GM21526 (cell line): Measurements from ENCODE around the gene MCRIP1.
"Not testable (repeated sequence)": the region's sequence is repeated elsewhere in the genome, so short reads cannot be mapped to it uniquely, and the experiment has no call there.

ENCODE experiments used
- ATAC-seq: cut with Tn5 transposase; IDR thresholded peaks from one replicate; pipeline ENCODE4 v1.9.1; 2021; ENCODE audit warnings: moderate library complexity; ENCODE audit not compliant: unreplicated experiment, low FRiP score

Gene MCRIP1

GRCh38 chr17:81842725-81843504 is 9.8 kb upstream of the MCRIP1 start:
- no peak for ATAC-seq

- ATAC-seq = no peak
These were observed 9.3 kb upstream of the MCRIP1 start for GRCh38 chr17:81842378-81842724.

- no peak for ATAC-seq
These were observed 8.8 kb upstream of the MCRIP1 start for GRCh38 chr17:81841866-81842265.

GRCh38 chr17:81840826-81841778 is 8.0 kb upstream of the MCRIP1 start:
- ATAC-seq = no peak

GRCh38 chr17:81840059-81840458 is 7.0 kb upstream of the MCRIP1 start:
- not testable (repeated sequence) for ATAC-seq

GRCh38 chr17:81839301-81839700 is 6.2 kb upstream of the MCRIP1 start:
- no peak for ATAC-seq

- no peak for ATAC-seq
These were observed 5.7 kb upstream of the MCRIP1 start for GRCh38 chr17:81838753-81839255.

GRCh38 chr17:81837641-81838040 is 4.5 kb upstream of the MCRIP1 start:
- ATAC-seq = no peak

GRCh38 chr17:81834831-81835267 is 1.8 kb upstream of the MCRIP1 start, which contains the start of gene PPP1R27:
TSS of gene PPP1R27 (minus strand) at chr17:81835050. CDS start at chr17:81834953, 97 bp downstream.
- ATAC-seq = no peak

- ATAC-seq = no peak
These were observed 1.1 kb upstream of the MCRIP1 start for GRCh38 chr17:81833921-81834830.

- ATAC-seq = peak; percentile 50
These were observed 407 bp downstream of the MCRIP1 start for GRCh38 chr17:81832608-81833159.

- no peak for ATAC-seq
These were observed 1.0 kb downstream of the MCRIP1 start for GRCh38 chr17:81831957-81832607.

GRCh38 chr17:81831563-81831956 is 1.5 kb downstream of the MCRIP1 start:
- no peak for ATAC-seq

- no peak for ATAC-seq
These were observed 3.2 kb downstream of the MCRIP1 start for GRCh38 chr17:81829858-81830257.

GRCh38 chr17:81828656-81829055 is 4.4 kb downstream of the MCRIP1 start:
- ATAC-seq = no peak

GRCh38 chr17:81825841-81826466 is 7.1 kb downstream of the MCRIP1 start:
- ATAC-seq = no peak

- no peak for ATAC-seq
These were observed 8.5 kb downstream of the MCRIP1 start for GRCh38 chr17:81824595-81824994.

- no peak for ATAC-seq
These were observed 9.1 kb downstream of the MCRIP1 start for GRCh38 chr17:81823820-81824550.
